ENCODE data around the gene FAM234A. TPM values are rescaled to one million over a fixed set of nuclear protein-coding genes. Genes with fewer than 3 reads are reported as not detected.
"Not testable (repeated sequence)": the region's sequence is repeated elsewhere in the genome, so short reads cannot be mapped to it uniquely, and the experiment has no call there.

The FAM234A gene
- total RNA-seq, 1 donor = 47.4 TPM

DNA sequence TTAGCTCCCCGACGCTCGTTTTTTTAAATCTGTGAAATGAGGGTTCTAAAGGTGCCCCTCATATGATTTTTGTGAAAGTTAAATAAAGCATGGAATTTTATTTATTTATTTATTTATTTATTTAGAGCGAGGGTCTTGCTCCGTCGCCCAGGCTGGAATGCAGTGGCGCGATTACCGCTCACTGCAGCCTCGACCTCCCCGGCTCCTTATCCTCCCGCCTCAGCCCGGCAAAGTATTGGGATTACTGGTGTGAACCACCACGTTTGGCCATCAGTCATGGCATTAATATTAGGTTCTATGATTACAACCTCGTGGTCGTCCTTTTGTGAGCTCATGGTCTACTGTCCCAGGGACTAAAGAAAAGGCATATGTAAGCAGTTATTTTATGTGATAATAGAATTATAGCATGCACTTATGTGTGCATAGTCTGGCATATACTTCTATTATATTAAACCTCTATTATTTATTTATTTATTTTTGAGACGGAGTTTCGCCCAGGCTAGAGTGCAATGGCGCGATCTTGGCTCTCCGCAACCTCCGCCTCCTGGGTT, 4.8 kb upstream of the FAM234A start:
- DNase-seq (ENCODE audit: low read depth in 2 of 3, low spot score in 2 of 3) = no peak

DNA sequence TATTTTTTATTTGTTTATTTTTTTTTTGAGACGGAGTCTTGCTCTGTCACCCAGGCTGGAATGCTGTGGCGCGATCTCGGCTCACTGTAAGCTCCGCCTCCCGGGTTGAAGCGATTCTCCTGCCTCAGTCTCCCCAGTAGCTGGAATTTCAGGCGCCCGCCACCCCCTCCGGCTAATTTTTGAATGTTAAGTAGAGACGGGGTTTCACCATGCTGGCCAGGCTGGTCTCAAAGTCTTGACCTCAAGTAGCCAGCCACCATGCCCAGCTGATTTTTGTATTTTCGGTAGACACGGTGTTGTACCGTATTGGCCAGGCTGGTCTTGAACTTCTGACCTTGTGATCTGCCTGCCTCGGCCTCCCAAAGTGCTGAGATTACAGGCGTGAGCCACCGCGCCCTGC, 4.3 kb upstream of the FAM234A start:
- DNase-seq (ENCODE audit: low read depth in 2 of 3, low spot score in 2 of 3) = not testable (repeated sequence)

DNA sequence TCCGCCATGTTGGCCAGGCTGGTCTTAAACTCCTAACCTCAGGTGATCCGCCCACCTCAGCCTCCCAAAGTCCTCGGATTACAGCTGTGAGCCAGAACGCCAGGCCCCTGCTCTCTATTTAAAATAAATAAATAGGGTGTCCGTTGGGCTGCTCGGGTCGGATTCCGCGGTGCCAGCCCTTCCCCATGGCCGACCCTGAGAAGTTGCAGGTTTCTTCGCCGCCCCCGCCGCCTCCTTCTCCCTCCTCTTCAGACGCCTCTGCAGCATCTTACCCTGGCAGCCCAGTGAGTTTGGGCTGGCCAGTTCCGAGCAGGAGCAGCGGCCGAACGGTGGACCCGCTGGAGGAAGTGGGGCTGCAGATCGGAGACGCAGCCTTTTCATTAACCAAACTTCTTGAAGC, 3.7 kb upstream of the FAM234A start:
- no peak for DNase-seq (ENCODE audit: low read depth in 2 of 3, low spot score in 2 of 3)

DNA sequence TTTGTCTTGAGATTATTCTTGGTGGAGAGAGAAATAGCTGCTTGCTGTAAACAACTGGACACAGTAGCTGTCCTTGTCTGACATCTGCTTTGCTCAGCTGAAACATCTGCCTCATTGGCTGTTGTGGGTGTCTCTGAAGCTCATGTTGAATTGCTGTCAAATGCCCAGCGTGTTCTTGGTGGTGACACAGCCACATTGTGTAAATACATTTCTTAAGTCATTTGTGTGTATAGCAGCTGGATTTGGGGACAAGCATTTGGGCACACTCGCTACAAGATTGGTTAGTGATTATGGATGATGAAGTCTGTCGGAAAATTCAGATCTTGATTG, 5.3 kb downstream of the FAM234A start:
- no peak for DNase-seq (ENCODE audit: low read depth in 2 of 3, low spot score in 2 of 3)

DNA sequence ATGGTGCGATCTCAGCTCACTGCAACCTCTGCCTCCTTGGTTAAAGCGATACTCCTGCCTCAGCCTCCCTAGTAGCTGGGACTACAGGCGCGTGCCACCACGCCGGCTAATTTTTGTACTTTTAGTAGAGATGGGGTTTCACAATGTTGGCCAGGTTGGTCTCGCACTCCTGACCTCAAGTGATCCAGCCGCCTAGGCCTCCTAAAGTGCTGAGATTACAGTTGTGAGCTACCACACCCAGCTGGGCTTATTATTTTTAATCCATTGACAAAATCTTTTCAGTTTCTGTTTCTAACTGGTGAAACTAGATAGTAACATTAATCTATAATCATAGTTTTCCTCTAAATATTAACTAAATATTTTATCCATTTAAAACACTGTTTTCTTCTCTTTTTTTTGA, 5.9 kb downstream of the FAM234A start:
- no peak for DNase-seq (ENCODE audit: low read depth in 2 of 3, low spot score in 2 of 3)

DNA sequence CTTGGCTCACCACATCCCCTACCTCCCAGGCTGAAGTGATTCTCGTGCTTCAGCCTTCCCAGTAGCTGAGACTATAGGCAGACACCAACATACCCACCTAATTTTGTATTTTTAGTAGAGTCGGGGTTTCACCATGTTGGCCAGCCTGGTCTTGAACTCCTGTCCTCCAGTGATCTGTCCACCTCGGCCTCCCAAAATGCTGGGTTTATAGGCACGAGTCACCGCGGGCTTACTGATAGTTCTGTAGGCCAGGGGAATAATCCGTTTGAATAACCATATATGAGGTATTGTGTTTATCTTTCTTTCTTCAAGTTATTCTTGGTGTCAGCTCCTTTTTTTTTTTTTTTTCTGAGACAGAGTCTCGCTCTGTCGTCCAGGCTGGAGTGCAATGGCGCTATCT, 7.7 kb downstream of the FAM234A start:
- no peak for DNase-seq (ENCODE audit: low read depth in 2 of 3, low spot score in 2 of 3)

DNA sequence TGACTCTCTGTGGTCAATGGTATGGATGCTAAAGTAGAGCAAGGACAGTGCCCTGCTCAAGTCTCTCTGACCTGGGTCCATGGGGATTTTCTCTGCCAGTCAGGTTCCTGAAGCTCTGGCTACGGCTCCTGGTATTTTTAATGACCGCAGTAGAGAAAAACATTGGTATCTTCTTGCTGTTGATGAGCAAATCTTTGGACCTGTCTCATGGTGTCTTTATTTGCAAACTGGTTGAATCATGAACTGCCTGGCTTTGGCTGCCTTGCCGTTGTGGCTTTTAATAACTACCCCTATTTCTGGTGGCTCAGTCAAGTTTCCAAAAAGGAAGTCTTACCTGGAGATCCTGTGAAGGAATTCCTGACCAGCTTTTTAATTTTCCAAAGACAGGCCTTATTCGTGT, 8.7 kb downstream of the FAM234A start:
- DNase-seq (ENCODE audit: low read depth in 2 of 3, low spot score in 2 of 3) = no peak

DNA sequence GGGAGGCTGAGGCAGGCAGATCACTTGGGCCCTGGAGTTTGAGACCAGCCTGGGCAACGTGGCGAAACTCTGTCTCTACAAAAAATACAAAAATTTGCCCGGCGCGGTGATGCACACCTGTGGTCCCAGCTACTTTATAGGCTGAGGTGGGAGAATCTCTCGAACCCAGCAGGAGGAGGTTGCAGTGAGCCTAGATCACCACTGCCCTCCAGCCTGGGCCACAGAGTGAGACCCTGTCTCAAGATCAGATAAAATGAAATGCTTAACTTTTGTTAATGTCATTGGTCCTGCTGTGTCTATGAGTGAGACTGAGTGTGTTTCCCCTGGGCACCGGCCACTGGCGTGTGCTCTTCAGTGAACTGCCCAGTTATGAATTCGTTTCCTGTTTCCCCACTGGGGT, 10.5 kb downstream of the FAM234A start:
- no peak for DNase-seq (ENCODE audit: low read depth in 2 of 3, low spot score in 2 of 3)

DNA sequence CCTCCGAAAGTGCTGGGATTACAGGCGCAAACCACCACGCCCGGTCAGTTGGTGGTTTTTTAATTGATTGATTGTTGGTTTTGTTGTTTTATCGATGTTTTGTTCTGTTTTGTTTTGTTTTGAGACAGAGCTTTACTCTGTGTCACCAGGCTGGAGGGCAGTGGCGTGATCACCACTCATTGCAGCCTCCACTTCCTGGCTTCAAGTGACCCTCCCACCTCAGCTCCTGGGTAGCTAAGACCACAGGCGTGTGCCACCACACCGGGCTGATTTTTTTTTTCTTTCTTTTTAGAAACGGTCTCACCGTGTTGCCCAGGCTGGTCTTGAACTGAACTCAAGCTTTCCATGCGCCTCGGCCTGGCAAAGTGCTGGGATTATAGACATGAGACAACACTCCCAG, 12.4 kb downstream of the FAM234A start:
- no peak for DNase-seq (ENCODE audit: low read depth in 2 of 3, low spot score in 2 of 3)

DNA sequence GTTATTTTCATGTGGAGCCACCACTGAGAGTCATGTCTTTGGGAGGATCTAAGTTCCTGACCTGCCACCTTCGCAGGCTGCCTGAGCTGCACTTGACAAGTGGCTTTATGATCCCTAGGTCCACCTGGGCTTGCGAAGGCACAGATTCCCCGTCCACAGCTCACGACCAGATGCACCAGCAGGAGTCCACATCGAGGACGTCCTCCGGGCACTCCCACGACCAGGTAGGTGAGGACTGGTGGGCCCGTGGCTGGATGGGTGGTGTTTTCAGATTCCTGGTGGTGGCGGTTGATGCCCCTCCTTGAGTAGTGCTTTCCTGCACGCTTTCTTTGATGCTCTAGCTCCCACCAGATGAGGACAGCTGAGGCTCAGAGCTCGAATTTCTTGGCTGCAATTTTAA, 14.8 kb downstream of the FAM234A start:
- DNase-seq (ENCODE audit: low read depth in 2 of 3, low spot score in 2 of 3) = no peak

DNA sequence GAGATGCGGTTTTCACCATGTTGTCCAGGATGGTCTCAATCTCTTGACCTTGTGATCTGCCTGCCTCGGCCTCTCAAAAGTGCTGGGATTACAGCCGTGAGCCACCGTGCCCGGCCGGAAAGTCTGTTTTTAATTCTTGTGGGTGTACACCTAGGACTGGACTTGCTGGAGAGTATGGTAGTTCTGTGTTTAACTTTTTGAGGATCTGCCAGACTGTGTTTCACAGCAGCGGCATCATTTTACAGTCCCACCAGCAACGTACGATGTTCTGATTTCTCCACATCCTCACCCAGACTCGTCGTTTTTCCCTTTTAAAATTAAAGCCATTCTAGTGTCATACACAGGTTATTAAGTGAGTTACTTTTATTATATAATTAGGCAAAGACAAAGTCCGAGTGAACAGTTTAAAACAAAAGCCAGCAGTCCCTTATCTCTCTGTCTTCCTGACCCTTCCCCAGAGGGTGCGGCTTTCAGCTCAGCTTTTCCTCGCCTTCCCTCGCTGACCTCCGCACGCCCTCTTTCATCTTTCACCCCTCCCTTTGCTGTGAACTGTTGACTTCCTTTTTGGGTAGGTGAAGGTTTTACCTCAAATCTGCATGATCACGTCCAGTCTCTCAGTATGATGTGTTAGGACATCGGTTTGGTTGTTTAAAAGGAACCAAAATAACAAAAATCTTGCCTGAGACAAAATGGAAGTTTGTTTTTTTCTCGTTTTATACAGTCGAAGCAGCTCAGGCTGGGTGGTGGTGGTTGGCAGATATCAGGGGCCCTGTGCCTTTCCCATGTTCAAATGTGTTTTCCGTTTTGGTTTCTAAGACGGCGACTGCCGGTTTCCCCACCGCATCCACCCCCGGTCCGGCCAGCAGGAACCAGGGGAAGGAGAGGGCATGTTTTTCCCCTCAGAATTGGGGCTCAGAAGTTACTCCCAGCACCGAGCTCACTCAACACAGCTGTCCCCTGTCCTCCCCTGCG, 18.0 kb downstream of the FAM234A start:
- peak in 2 of 3 donors; percentile 45 to 62 for DNase-seq (ENCODE audit: low read depth in 2 of 3, low spot score in 2 of 3)

DNA sequence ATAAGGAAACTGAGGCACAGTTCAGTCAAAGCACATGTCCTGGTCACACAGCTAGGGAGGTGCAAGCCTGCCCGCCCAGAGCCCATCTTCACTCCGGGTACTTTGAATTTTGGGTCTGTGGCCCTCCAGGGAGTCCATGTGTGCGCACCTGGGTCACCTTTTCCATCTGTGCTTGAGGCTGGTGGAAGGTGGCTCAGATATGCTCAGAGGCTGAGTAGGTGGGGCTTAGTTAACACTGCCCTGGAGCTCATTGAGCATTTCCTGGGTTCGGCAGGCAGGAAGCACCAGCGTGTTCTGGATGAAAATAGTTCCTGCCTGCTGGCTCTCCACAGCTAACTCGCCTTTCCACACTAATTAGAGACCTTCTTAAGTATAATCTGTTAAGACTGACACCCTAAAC, 19.2 kb downstream of the FAM234A start:
- no peak for DNase-seq (ENCODE audit: low read depth in 2 of 3, low spot score in 2 of 3)

DNA sequence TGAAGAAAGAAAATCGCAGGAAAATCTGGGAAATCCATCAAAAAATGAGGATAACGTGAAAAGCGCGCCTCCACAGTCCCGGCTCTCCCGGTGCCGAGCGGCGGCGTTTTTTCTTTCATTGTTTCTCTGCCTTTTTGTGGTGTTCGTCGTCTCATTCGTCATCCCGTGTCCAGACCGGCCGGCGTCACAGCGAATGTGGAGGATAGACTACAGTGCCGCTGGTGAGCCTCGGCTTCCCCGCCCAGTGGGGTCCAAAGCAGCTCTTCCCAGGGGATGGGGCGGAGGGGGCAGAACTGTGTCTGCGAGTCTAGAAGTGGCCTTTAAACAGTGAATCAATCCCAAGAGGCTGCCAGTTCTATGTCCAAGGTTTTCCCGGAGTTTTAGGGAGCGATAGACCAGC, 19.8 kb downstream of the FAM234A start:
- no peak for DNase-seq (ENCODE audit: low read depth in 2 of 3, low spot score in 2 of 3)

DNA sequence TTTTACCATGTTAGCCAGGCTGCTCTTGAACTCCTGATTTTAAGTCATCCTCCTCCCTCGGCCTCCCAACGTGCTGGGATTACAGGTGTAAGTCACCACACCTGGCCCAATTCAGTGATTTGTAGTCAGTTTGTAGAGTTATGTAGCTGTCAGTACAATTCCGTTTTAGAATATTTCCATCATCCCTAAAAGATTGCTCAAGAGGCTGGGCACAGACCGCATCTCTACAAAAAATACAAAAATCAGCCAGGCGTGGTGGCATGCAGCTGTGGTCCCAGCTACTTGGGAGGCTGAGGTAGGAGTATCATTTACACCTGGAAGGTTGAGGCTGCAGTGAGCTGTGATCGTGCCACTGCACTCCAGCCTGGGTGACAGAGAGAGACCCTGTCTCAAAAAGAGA, 20.6 kb downstream of the FAM234A start:
- DNase-seq (ENCODE audit: low read depth in 2 of 3, low spot score in 2 of 3) = no peak

DNA sequence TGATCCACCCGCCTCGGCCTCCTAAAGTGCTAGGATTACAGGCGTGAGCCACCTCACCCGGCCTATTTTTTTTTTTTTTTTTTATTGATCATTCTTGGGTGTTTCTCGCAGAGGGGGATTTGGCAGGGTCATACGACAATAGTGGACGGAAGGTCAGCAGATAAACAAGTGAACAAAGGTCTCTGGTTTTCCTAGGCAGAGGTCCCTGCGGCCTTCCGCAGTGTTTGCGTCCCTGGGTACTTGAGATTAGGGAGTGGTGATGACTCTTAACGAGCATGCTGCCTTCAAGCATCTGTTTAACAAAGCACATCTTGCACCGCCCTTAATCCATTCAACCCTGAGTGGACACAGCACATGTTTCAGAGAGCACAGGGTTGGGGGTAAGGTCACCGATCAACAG, 23.5 kb downstream of the FAM234A start:
- DNase-seq (ENCODE audit: low read depth in 2 of 3, low spot score in 2 of 3) = not testable (repeated sequence)

DNA sequence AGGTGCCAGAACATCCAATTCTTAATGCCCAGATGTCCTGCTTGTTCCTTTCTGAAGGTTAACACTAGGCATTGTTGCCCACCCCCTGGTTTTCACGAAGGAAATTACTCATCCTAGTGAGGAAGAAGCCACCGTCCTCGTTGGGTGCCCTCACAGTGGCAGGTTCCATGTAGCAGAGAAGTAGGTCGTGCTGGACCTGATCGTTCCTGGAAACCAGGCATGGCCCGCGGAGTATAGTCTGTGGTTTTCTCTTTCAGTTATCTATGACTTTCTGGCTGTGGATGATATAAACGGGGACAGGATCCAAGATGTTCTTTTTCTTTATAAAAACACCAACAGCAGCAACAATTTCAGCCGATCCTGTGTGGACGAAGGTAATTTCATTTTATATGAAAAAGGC, 24.6 kb downstream of the FAM234A start:
- DNase-seq (ENCODE audit: low read depth in 2 of 3, low spot score in 2 of 3) = no peak

DNA sequence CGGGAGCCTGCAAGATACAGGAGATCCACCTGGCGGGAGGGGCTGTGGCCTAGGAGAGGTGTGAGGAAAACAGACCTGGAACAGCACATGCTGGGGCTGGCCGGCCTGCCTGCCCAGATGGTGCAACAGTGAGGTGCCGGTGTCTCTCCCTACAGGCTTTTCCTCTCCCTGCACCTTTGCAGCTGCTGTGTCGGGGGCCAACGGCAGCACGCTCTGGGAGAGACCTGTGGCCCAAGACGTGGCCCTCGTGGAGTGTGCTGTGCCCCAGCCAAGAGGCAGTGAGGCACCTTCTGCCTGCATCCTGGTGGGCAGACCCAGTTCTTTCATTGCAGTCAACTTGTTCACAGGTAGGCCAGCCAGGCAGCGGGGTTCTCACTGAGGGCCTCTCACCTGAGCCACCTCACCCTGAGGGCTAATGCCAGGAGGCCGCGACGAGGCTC, 25.2 kb downstream of the FAM234A start:
- DNase-seq (ENCODE audit: low read depth in 2 of 3, low spot score in 2 of 3) = no peak

DNA sequence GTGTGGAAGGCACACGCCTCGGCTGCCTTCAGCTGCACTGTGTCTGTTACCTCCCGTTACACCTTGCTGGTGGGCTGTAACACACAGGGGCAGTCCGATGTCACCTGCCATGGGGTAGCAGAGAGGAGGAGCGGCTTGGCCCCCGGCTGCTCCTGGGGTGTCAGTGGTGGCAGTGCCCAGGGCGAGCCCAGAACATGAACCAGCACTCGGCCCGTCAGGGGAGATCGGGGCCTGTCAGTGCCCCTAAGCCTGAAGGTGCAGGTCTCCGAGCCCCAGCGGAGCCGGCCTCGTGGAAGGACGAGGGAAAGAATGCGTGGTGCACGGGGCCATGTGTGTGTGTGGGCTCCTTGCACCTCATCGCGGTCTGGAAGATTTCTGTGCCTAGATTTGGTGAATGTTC, 25.7 kb downstream of the FAM234A start:
- DNase-seq (ENCODE audit: low read depth in 2 of 3, low spot score in 2 of 3) = no peak

DNA sequence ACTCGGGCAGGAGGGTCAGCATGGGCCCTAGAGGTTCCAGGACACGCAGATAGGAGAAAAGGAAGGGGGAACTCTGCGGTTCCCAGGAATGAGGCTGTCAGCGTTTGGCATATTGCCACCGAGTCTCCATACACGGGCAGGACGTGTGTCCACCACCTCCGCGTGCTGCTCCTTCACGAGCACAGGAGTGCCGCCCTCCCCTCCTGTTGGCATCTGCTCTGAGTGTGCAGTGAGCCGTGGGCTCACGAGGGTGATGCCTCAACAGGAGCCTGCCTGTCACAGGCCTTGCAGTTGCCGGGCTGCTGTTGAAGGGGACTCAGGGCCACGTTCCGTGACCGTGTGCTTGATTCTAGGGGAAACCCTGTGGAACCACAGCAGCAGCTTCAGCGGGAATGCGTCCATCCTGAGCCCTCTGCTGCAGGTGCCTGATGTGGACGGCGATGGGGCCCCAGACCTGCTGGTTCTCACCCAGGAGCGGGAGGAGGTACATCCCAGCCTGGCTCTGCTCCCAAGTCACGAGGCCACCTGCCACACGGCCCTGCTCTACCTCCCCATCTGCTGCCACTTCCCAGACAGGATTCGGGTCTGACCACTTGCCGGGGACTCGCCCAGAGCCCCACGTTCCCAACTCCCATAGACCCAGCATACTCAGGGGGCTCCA, 26.5 kb downstream of the FAM234A start:
- DNase-seq (ENCODE audit: low read depth in 2 of 3, low spot score in 2 of 3) = no peak

DNA sequence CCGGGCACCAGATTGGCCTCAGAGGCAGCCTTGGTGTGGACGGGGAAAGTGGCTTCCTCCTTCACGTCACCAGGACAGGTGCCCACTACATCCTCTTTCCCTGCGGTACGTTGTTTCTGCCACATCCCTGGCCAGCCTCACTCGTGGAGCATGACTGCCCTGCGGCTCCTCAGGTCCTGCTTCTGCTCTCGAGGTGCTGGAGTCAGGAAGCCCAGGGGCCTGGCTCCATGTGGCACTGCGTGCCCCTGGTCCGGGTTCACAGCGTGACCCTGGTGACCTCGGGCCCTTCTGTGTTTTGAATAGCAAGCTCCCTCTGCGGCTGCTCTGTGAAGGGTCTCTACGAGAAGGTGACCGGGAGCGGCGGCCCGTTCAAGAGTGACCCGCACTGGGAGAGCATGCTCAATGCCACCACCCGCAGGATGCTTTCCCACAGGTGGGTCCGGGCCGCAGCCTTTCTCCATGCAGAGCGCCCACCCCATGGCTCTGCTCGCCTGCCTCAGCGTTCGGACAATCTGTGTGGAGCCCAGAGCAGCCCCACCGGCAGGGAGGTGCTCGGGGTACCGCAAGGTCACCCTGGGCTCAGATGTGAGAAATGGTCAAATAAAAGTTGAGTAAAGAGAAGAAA, 27.6 kb downstream of the FAM234A start:
- DNase-seq (ENCODE audit: low read depth in 2 of 3, low spot score in 2 of 3) = no peak

DNA sequence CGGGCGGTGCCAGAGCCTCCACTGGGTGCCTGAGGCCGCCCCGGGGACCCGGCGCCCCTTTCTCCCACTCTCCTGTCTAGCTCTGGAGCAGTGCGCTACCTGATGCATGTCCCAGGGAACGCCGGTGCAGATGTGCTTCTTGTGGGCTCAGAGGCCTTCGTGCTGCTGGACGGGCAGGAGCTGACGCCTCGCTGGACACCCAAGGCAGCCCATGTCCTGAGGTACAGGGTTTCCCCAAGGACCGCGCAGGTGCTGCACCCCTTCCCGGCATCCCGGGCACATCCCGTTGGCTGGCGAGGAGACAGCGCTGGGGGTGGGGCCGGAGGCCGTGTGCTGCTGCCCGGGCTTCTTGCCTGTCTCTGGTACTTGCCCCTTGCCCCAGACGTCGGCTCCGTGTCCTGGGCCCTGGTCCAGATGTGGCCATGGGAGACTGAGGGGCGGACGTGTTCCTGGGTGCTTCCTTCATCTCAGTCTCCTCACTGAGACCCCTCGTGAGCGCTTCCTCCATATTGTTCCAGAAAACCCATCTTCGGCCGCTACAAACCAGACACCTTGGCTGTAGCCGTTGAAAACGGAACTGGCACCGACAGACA, 28.7 kb downstream of the FAM234A start:
- no peak for DNase-seq (ENCODE audit: low read depth in 2 of 3, low spot score in 2 of 3)
